Neural cell (in vitro differentiated cells): Measurements from ENCODE around the gene MYO5C. TPM values are rescaled to one million over a fixed set of nuclear protein-coding genes. Genes with fewer than 3 reads are reported as not detected.

Source experiments
- H2AFZ ChIP-seq: fragments of 200-600, 300-800 bp; sonication (generic), shearing (Covaris generic); 2 replicates; pipeline ENCODE4 v1.6.0; 2014; ENCODE audit warnings: low read depth, mild to moderate bottlenecking, antibody characterized with exemption, low read length, moderate library complexity
- H3F3A ChIP-seq: fragments of 200-600 bp; shearing (Covaris generic); 2 replicates; pipeline ENCODE4 v1.6.1; 2016; ENCODE audit warnings: mild to moderate bottlenecking, moderate library complexity, mixed read lengths, antibody characterized with exemption, low read length; ENCODE audit not compliant: insufficient read depth, poor library complexity, severe bottlenecking
- H3K27ac ChIP-seq: fragments of 200-600, 300-800 bp; sonication (generic), shearing (Covaris generic); 2 replicates; pipeline ENCODE4 v1.5.1; 2014; ENCODE audit warnings: mild to moderate bottlenecking, low read length, moderate library complexity
- H3K27me3 ChIP-seq: fragments of 300-800, 200-600 bp; sonication (generic), shearing (Covaris generic); 2 replicates; pipeline ENCODE4 v1.6.0; 2014; ENCODE audit warnings: mild to moderate bottlenecking, low read depth, low read length, moderate library complexity; ENCODE audit not compliant: insufficient read depth
- H3K36me3 ChIP-seq: fragments of 300-800, 200-600 bp; sonication (generic), shearing (Covaris generic); 2 replicates; pipeline ENCODE4 v1.5.1; 2014; ENCODE audit warnings: mild to moderate bottlenecking, antibody characterized with exemption, low read length, moderate library complexity; ENCODE audit not compliant: insufficient read depth
- H3K4me2 ChIP-seq: fragments of 300-800, 200-600 bp; sonication (generic), shearing (Covaris generic); 2 replicates; pipeline ENCODE4 v1.6.0; 2014; ENCODE audit warnings: mild to moderate bottlenecking, low read length
- H3K4me3 ChIP-seq: fragments of 300-800, 200-600 bp; sonication (generic), shearing (Covaris generic); 2 replicates; pipeline ENCODE4 v1.5.1; 2014; ENCODE audit warnings: mild to moderate bottlenecking, low read length, moderate library complexity
- H3K79me2 ChIP-seq: fragments of 200-600 bp; shearing (Covaris generic); replicated peaks from 2 replicates; pipeline ENCODE4 v1.6.0; 2014; ENCODE audit warnings: mild to moderate bottlenecking, low read length, moderate library complexity; ENCODE audit not compliant: insufficient read depth
- H3K9ac ChIP-seq: fragments of 300-800, 200-600 bp; sonication (generic), shearing (Covaris generic); 2 replicates; pipeline ENCODE4 v1.6.1; 2016; ENCODE audit warnings: mild to moderate bottlenecking, low read length, mixed read lengths
- H3K9me2 ChIP-seq: fragments of 200-600 bp; shearing (Covaris generic); 2 replicates; pipeline ENCODE4 v1.6.1; 2016; ENCODE audit warnings: mild to moderate bottlenecking, low read length, mixed read lengths; ENCODE audit not compliant: insufficient read depth
- H3K9me3 ChIP-seq: fragments of 200-600, 300-800 bp; sonication (generic), shearing (Covaris generic); 2 replicates; pipeline ENCODE4 v1.6.1; 2016; ENCODE audit warnings: mild to moderate bottlenecking, mixed run types, low read length, moderate library complexity, mixed read lengths
- H4K20me1 ChIP-seq: fragments of 200-600 bp; shearing (Covaris generic); 2 replicates; pipeline ENCODE4 v1.6.1; 2016; ENCODE audit warnings: mild to moderate bottlenecking, mixed run types; ENCODE audit not compliant: insufficient read depth
- CTCF ChIP-seq: fragments of 450-650 bp; IDR thresholded peaks from 2 replicates; pipeline ENCODE4 v1.5.1; 2014; ENCODE audit warnings: antibody characterized with exemption, mild to moderate bottlenecking, moderate library complexity; ENCODE audit not compliant: poor library complexity, severe bottlenecking
- EP300 ChIP-seq: fragments of 450-650 bp; conservative IDR thresholded peaks from 2 replicates; pipeline ENCODE4 v1.6.1; 2014; ENCODE audit warnings: antibody characterized with exemption, mild to moderate bottlenecking, moderate library complexity; ENCODE audit not compliant: poor library complexity, severe bottlenecking
- EZH2 ChIP-seq: fragments of 200-600, 300-800 bp; shearing (Covaris generic), sonication (generic); IDR thresholded peaks from 2 replicates; pipeline ENCODE4 v1.6.1; 2014; ENCODE audit warnings: antibody characterized with exemption, low read length, borderline replicate concordance, mild to moderate bottlenecking; ENCODE audit not compliant: insufficient read depth, poor library complexity, severe bottlenecking
- MXI1 ChIP-seq: fragments of 450-650 bp; conservative IDR thresholded peaks from 2 replicates; pipeline ENCODE4 v1.6.1; 2014; ENCODE audit warnings: antibody characterized with exemption, mild to moderate bottlenecking; ENCODE audit not compliant: poor library complexity, severe bottlenecking
- POLR2AphosphoS5 ChIP-seq: IDR thresholded peaks from 2 replicates; pipeline ENCODE4 v1.6.1; 2012
- RAD21 ChIP-seq: fragments of 450-650 bp; conservative IDR thresholded peaks from 2 replicates; pipeline ENCODE4 v1.6.1; 2014; ENCODE audit warnings: antibody characterized with exemption, mild to moderate bottlenecking, moderate library complexity
- REST ChIP-seq: IDR thresholded peaks from 2 replicates; pipeline ENCODE4 v1.6.1; 2012; ENCODE audit warnings: borderline replicate concordance
- SMC3 ChIP-seq: fragments of 450-650 bp; conservative IDR thresholded peaks from 2 replicates; pipeline ENCODE4 v1.6.1; 2014; ENCODE audit warnings: antibody characterized with exemption, mild to moderate bottlenecking, moderate library complexity; ENCODE audit not compliant: poor library complexity
- TAF1 ChIP-seq: IDR thresholded peaks from 2 replicates; pipeline ENCODE4 v1.6.1; 2012; ENCODE audit warnings: low read depth
- polyA plus RNA-seq: library from polyadenylated mRNA; depleted of rRNA; stranded (reverse); fragments of >200 nt; gene quantifications from 2 replicates; pipeline ENCODE4 v1.2.3, GENCODE V29; 2014

MYO5C gene
- polyA plus RNA-seq, 1 donor from 2014 or later: 0.77 TPM

GRCh38 chr15:52161406-52161966 is 134.1 kb downstream of the MYO5C start:
- no peak for TF ChIP-seq SMC3
- no peak for TF ChIP-seq CTCF
- no peak for TF ChIP-seq TAF1
- no peak for TF ChIP-seq POLR2AphosphoS5
- TF ChIP-seq REST: no peak
- TF ChIP-seq RAD21: no peak
- TF ChIP-seq MXI1: no peak
- no peak for TF ChIP-seq EZH2
- TF ChIP-seq EP300: no peak
- no peak overlapping the region for H3K4me2 ChIP-seq
- peaks cover 8% of the 10 kb centered on the region for H3K36me3 ChIP-seq
- H3K9ac ChIP-seq: no peak overlapping the region
- no peaks in the 10 kb centered on the region for H3K9me3 ChIP-seq
- no peaks in the 10 kb centered on the region for H3K79me2 ChIP-seq
- no peak overlapping the region for H3K4me3 ChIP-seq
- no peaks in the 10 kb centered on the region for H3K27me3 ChIP-seq
- H3K9me2 ChIP-seq: no peaks in the 10 kb centered on the region
- no peaks in the 10 kb centered on the region for H4K20me1 ChIP-seq
- no peak overlapping the region for H2AFZ ChIP-seq
- no peaks in the 10 kb centered on the region for H3F3A ChIP-seq
- no peak overlapping the region for H3K27ac ChIP-seq

GRCh38 chr15:52159645-52160044 is 136.0 kb downstream of the MYO5C start:
- Histone ChIP-seq H3K27ac (no peak overlapping the region), H3K4me2 (no peak overlapping the region), H3K9ac (no peak overlapping the region), H2AFZ (no peak overlapping the region), H3K9me3 (no peaks in the 10 kb centered on the region), H3K79me2 (no peaks in the 10 kb centered on the region), H3K36me3 (peaks cover 8% of the 10 kb centered on the region), H3K4me3 (no peak overlapping the region), H3K9me2 (no peaks in the 10 kb centered on the region), H3F3A (no peaks in the 10 kb centered on the region), H4K20me1 (no peaks in the 10 kb centered on the region), H3K27me3 (no peaks in the 10 kb centered on the region)
- TF ChIP-seq TAF1 (no peak), POLR2AphosphoS5 (no peak), CTCF (no peak), EZH2 (no peak), MXI1 (no peak), REST (no peak), SMC3 (no peak)
